H4 (cell line): Measurements from ENCODE around the gene HOXD12. TPM values are rescaled to one million over a fixed set of nuclear protein-coding genes. Genes with fewer than 3 reads are reported as not detected.

ENCODE experiments used
- DNase-seq: peaks from one replicate; pipeline ENCODE4 v3.0.0-alpha.2; 2015; ENCODE audit warnings: low spot score
- total RNA-seq: library from RNA; depleted of rRNA; stranded (reverse); fragments of >200 nt; shearing (Covaris generic); gene quantifications from 2 replicates; pipeline ENCODE4 v1.2.3, GENCODE V29; 2014

Gene HOXD12
- total RNA-seq, 1 experiment from 2014 or later = not detected

GRCh38 chr2:176092270-176093144 lies 7.1 kb upstream of the HOXD12 start, which contains the start of gene HOXD13:
TSS of gene HOXD13 (plus strand) at chr2:176092721. CDS start at chr2:176092891, 170 bp downstream.
- DNase-seq = no peak

GRCh38 chr2:176093145-176093897 lies 6.3 kb upstream of the HOXD12 start:
- DNase-seq = peak; percentile 30

- DNase-seq = no peak
Observed at GRCh38 chr2:176093898-176094249, 5.7 kb upstream of the HOXD12 start.

- DNase-seq = no peak
Observed at GRCh38 chr2:176094349-176094748, 5.2 kb upstream of the HOXD12 start.

GRCh38 chr2:176095421-176095820 lies 4.2 kb upstream of the HOXD12 start:
- no peak for DNase-seq

- peak; percentile 48 for DNase-seq
Observed at GRCh38 chr2:176096243-176096985, 3.2 kb upstream of the HOXD12 start.

- peak; percentile 82 for DNase-seq
Observed at GRCh38 chr2:176096986-176097819, 2.4 kb upstream of the HOXD12 start.

- DNase-seq = no peak
Observed at GRCh38 chr2:176097820-176098365, 1.7 kb upstream of the HOXD12 start.

GRCh38 chr2:176098366-176099158 lies 1.0 kb upstream of the HOXD12 start:
- DNase-seq = no peak

- DNase-seq = no peak
Observed at GRCh38 chr2:176099159-176099727, 352 bp upstream of the HOXD12 start.

- no peak for DNase-seq
Observed at GRCh38 chr2:176100547-176101140, 1.0 kb downstream of the HOXD12 start.

- no peak for DNase-seq
Observed at GRCh38 chr2:176101216-176101830, 1.7 kb downstream of the HOXD12 start.

- no peak for DNase-seq
Observed at GRCh38 chr2:176101842-176102241, 2.2 kb downstream of the HOXD12 start.

- no peak for DNase-seq
Observed at GRCh38 chr2:176102309-176102866, 2.8 kb downstream of the HOXD12 start.

GRCh38 chr2:176103194-176103593 lies 3.6 kb downstream of the HOXD12 start:
- no peak for DNase-seq

- no peak for DNase-seq
Observed at GRCh38 chr2:176103742-176104315, 4.2 kb downstream of the HOXD12 start.

- peak; percentile 42 for DNase-seq
Observed at GRCh38 chr2:176104316-176105077, 4.9 kb downstream of the HOXD12 start.
